Body of pancreas (tissue), 4 donors: ENCODE measurements around the gene RNF113B. TPM values are rescaled to one million over a fixed set of nuclear protein-coding genes. Genes with fewer than 3 reads are reported as not detected.

Experiments
- ATAC-seq: fragments of 150-250 bp; one replicate; pipeline ENCODE4 v1.9.1; 2016
- DNase-seq, 4 donors: peaks; one replicate each; pipeline ENCODE4 v3.0.0-alpha.2; 2019
- H3K27ac ChIP-seq, 4 donors: fragments of 200-600 bp; sonication (generic); 1 replicate in 3 of 4; 2 replicates in 1 of 4; pipeline versions ENCODE4 v1.5.1 to v1.6.1; 2016 to 2019; ENCODE audit warnings: mild to moderate bottlenecking in 1 of 4, mixed read lengths in 1 of 4, moderate library complexity in 1 of 4
- H3K27me3 ChIP-seq, 2 donors: fragments of 200-600 bp; sonication (generic); one replicate each; pipeline ENCODE4 v1.6.0; 2016; ENCODE audit warnings: mild to moderate bottlenecking in 1 of 2
- H3K36me3 ChIP-seq, 2 donors: fragments of 200-600 bp; sonication (generic); replicated peaks in 1 of 2; 2 replicates each; pipeline ENCODE4 v1.5.1; 2016; ENCODE audit warnings: low read depth in 2 of 2; ENCODE audit not compliant: insufficient read depth in 1 of 2
- H3K4me1 ChIP-seq: fragments of 200-600 bp; sonication (generic); one replicate; pipeline ENCODE4 v1.6.0; 2016
- H3K4me3 ChIP-seq, 2 donors: fragments of 200-600 bp; sonication (generic); 1 replicate in 1 of 2; 2 replicates in 1 of 2; pipeline ENCODE4 v1.5.1; 2016 to 2019
- H3K9me3 ChIP-seq, 3 donors: fragments of 200-600 bp; sonication (generic); 1 replicate in 2 of 3; 2 replicates in 1 of 3; pipeline ENCODE4 v1.5.1; 2016
- CTCF ChIP-seq, 7 experiments: fragments of 450-650 bp in 4 of 7; fragments of 200-600 bp in 3 of 7; sonication (generic) in 3 of 7; IDR thresholded peaks; one replicate each; pipeline ENCODE4 v1.5.1; 2016 to 2019; ENCODE audit warnings: antibody characterized with exemption in 7 of 7
- POLR2A ChIP-seq, 3 donors: fragments of 450-650 bp; IDR thresholded peaks; one replicate each; pipeline ENCODE4 v1.6.1; 2016; ENCODE audit warnings: antibody characterized with exemption in 3 of 3, mild to moderate bottlenecking in 2 of 3
- WGBS, 2 donors: methylation state at CpG; one replicate each; pipeline ENCODE4 v1.1.5; 2017; 5-methylcytosine and 5-hydroxymethylcytosine counted together
- intact Hi-C: fragments of 100-400 bp; cut with DNase I; formaldehyde crosslinking; loops from one replicate; pipeline ENCODE4 v1.15.1; 2023
- total RNA-seq, 2 donors: library from RNA; depleted of rRNA; stranded (reverse); fragments of >200 nt; gene quantifications; one replicate each; pipeline ENCODE4 v1.1.0, GENCODE V29; 2016

The RNF113B gene
- total RNA-seq, 2 donors from 2014 or later, result not detected

DNA sequence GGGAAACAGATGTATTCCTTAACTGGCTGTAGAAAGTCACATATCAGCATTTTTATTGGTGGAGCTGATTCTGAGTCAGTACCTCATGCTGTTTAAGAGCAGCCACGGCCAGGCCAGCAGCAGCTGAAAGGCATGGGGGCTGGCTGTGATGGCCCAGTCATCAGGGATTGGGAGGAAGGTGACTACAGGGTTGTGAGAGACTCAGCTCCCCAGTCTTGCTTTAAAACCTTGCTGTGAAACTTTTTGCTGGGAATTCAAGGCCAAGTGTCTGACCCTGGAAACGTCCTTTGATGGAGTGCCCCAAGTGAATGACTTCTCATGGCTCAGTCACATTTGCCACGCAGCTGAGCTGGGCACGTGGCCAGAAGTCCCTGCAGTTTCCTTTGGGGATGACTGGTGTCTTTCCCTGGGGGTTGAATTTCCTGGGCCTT lies 39.1 kb upstream of the RNF113B start:
- H3K36me3 ChIP-seq, result no peaks in the 10 kb centered on the region
- DNase-seq (peak; percentile 37 to 71 (median 52)), ATAC-seq (peak; percentile 14)
- peaks cover 50% of the 10 kb centered on the region for H3K4me1 ChIP-seq
- TF ChIP-seq POLR2A (IDR thresholded peaks at IDR 0.05), result no peak
- TF ChIP-seq CTCF (IDR thresholded peaks at IDR 0.05), result no peak
- WGBS, 2 donors, result 18 to 19% methylated on average over 4 of the region's 4 CpGs
- no peak overlapping the region for H3K4me3 ChIP-seq
- peak overlapping the region in 2 of 4 donors; percentile 21 to 46 for H3K27ac ChIP-seq
- intact Hi-C loops, result no loop called here
- no peaks in the 10 kb centered on the region for H3K9me3 ChIP-seq
- no peaks in the 10 kb centered on the region for H3K27me3 ChIP-seq

DNA sequence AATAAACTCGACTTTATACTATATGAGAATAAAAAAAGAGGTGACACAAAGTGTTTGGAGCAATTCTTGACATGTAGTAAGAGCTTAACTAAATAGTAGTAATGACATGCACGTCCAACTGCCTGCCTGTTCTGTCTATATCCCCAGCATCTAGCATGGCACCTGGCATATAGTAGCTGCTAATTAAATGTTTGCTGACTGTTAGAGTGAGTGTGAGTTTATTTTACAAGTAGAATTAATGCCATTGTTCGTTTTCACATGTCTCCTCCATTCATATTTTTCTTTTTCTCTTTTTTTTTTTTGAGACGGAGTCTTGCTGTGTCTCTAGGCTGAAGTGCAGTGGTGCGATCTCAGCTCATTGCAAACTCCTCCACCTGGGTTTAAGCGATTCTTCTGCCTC lies 38.4 kb upstream of the RNF113B start:
- no peak for TF ChIP-seq POLR2A (IDR thresholded peaks at IDR 0.05)
- TF ChIP-seq CTCF (IDR thresholded peaks at IDR 0.05), result no peak
- no peaks in the 10 kb centered on the region for H3K36me3 ChIP-seq
- intact Hi-C loops, result no loop called here
- peak overlapping the region in 3 of 4 donors; percentile 44 to 56 (median 53) for H3K27ac ChIP-seq
- no peak for DNase-seq
- peaks cover 44% of the 10 kb centered on the region for H3K4me1 ChIP-seq
- H3K4me3 ChIP-seq, result no peak overlapping the region
- WGBS, 2 donors, result 87 to 88% methylated on average over 6 of the region's 6 CpGs
- no peaks in the 10 kb centered on the region for H3K27me3 ChIP-seq
- H3K9me3 ChIP-seq, result no peaks in the 10 kb centered on the region
- no peak for ATAC-seq

DNA sequence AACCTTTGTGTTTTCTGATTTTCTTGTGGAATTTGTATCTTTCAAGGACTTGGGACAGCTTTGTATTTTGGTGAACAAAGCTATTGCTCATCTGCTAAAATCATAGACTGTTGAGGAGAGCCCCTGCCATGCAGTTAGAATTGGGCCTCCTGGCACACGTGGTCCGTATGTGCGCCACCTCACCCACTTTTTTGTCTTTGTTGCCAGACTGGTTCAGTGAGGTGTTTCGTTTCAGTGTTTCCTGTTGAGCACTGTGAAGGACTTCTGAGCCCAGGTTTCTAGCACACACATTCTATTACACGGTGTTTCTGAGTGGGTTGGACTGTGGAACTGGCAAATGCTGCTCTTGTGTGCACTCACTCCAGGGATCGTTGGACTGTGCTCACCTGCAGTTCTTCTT lies 37.6 kb upstream of the RNF113B start:
- H3K27me3 ChIP-seq, result no peaks in the 10 kb centered on the region
- TF ChIP-seq POLR2A (IDR thresholded peaks at IDR 0.05) (no peak), CTCF (IDR thresholded peaks at IDR 0.05) (no peak)
- no peak overlapping the region for H3K4me3 ChIP-seq
- no peaks in the 10 kb centered on the region for H3K9me3 ChIP-seq
- ATAC-seq (peak; percentile 77), DNase-seq (peak; percentile 31 to 66 (median 62))
- H3K4me1 ChIP-seq, result peaks cover 36% of the 10 kb centered on the region
- intact Hi-C loops, result no loop called here
- peak overlapping the region; percentile 44 to 56 (median 54) for H3K27ac ChIP-seq
- no peaks in the 10 kb centered on the region for H3K36me3 ChIP-seq
- 21 to 23% methylated on average over 6 of the region's 6 CpGs for WGBS, 2 donors

DNA sequence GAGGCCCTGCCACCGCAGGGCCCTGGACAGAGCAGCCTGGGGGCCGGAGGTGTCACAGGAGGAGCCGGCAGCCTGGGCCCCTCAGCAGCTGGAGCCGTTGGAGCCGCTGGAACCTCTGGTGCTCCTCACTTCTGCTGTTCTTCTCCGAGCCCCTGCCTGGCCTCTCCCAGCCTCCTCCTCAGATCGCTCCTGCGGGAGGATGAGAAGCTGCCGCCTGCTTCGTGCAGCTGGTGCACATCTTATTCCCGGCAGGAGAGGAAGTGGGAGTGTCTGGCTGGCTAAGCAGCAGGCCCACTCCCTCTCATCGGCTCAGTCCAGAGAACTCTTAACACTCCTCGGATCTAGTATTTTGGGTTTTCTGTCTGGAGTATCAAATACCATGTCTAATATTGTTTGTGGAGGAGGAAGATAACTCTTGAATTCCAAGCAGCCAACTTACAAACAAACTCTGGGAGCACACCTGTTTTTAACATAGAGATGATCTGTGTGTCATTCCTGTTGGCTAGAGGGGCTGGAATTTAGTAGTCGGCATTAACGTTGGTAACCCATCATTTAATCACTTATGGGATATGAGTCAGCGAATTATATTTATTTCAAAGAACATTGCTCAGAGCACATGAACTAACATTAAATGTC lies 37.1 kb upstream of the RNF113B start:
- Histone ChIP-seq H3K27me3 (no peaks in the 10 kb centered on the region), H3K27ac (peak overlapping the region; percentile 18 to 56 (median 48)), H3K36me3 (no peaks in the 10 kb centered on the region), H3K4me3 (no peak overlapping the region), H3K4me1 (peaks cover 33% of the 10 kb centered on the region), H3K9me3 (no peaks in the 10 kb centered on the region)
- TF ChIP-seq CTCF (IDR thresholded peaks at IDR 0.05), result no peak
- TF ChIP-seq POLR2A (IDR thresholded peaks at IDR 0.05), result no peak
- intact Hi-C loops, result no loop called here
- no peak for ATAC-seq
- 68 to 71% methylated on average over 14 to 15 of the region's 16 CpGs for WGBS, 2 donors
- no peak for DNase-seq

GRCh38 chr13:98213354-98213753 lies 36.3 kb upstream of the RNF113B start:
- Histone ChIP-seq H3K9me3 (no peaks in the 10 kb centered on the region), H3K4me3 (no peak overlapping the region), H3K4me1 (peaks cover 33% of the 10 kb centered on the region), H3K27ac (no peak overlapping the region), H3K36me3 (no peaks in the 10 kb centered on the region), H3K27me3 (no peaks in the 10 kb centered on the region)
- WGBS, 2 donors, result 87 to 88% methylated on average over 5 to 8 of the region's 8 CpGs
- no peak for ATAC-seq
- intact Hi-C loops, result no loop called here
- no peak for DNase-seq
- TF ChIP-seq CTCF (IDR thresholded peaks at IDR 0.05) (no peak), POLR2A (IDR thresholded peaks at IDR 0.05) (no peak)
